A204.1 (cell line): Measurements from ENCODE around the gene CDKAL1.

Experiments
- FAIRE-seq: peaks from 2 replicates; lab custom pipeline; 2012; peaks lifted over from hg19 to GRCh38; lab: Jason Lieb, UNC

The CDKAL1 gene

GRCh38 chr6:21151119-21151518 lies 616.9 kb downstream of the CDKAL1 start:
- no peak for FAIRE-seq

- no peak for FAIRE-seq
Measured at GRCh38 chr6:21151530-21151929, 617.3 kb downstream of the CDKAL1 start.

GRCh38 chr6:21157186-21157929 lies 623.1 kb downstream of the CDKAL1 start:
- FAIRE-seq, result no peak

GRCh38 chr6:21158149-21158548 lies 623.9 kb downstream of the CDKAL1 start:
- no peak for FAIRE-seq

GRCh38 chr6:21158873-21159272 lies 624.6 kb downstream of the CDKAL1 start:
- FAIRE-seq, result no peak

- FAIRE-seq, result no peak
Measured at GRCh38 chr6:21159465-21159864, 625.2 kb downstream of the CDKAL1 start.

- FAIRE-seq, result no peak
Measured at GRCh38 chr6:21161707-21162106, 627.5 kb downstream of the CDKAL1 start.

- FAIRE-seq, result no peak
Measured at GRCh38 chr6:21163110-21163837, 629.0 kb downstream of the CDKAL1 start.

GRCh38 chr6:21163838-21164180 lies 629.6 kb downstream of the CDKAL1 start:
- FAIRE-seq, result no peak

GRCh38 chr6:21164768-21165326 lies 630.6 kb downstream of the CDKAL1 start:
- FAIRE-seq, result no peak

GRCh38 chr6:21166754-21167153 lies 632.5 kb downstream of the CDKAL1 start:
- FAIRE-seq, result no peak

- no peak for FAIRE-seq
Measured at GRCh38 chr6:21167790-21168189, 633.5 kb downstream of the CDKAL1 start.

- FAIRE-seq, result no peak
Measured at GRCh38 chr6:21171801-21172200, 637.5 kb downstream of the CDKAL1 start.

- no peak for FAIRE-seq
Measured at GRCh38 chr6:21173031-21173430, 638.8 kb downstream of the CDKAL1 start.

- no peak for FAIRE-seq
Measured at GRCh38 chr6:21173678-21174077, 639.4 kb downstream of the CDKAL1 start.

GRCh38 chr6:21176197-21176596 lies 641.9 kb downstream of the CDKAL1 start:
- FAIRE-seq, result no peak

- no peak for FAIRE-seq
Measured at GRCh38 chr6:21180155-21180554, 645.9 kb downstream of the CDKAL1 start.

GRCh38 chr6:21180800-21181337 lies 646.6 kb downstream of the CDKAL1 start:
- FAIRE-seq, result no peak

- no peak for FAIRE-seq
Measured at GRCh38 chr6:21181866-21182265, 647.6 kb downstream of the CDKAL1 start.

GRCh38 chr6:21182589-21182988 lies 648.3 kb downstream of the CDKAL1 start:
- FAIRE-seq, result no peak

- FAIRE-seq, result no peak
Measured at GRCh38 chr6:21185861-21186478, 651.7 kb downstream of the CDKAL1 start.

- FAIRE-seq, result peak; percentile 3
Measured at GRCh38 chr6:21186479-21187055, 652.3 kb downstream of the CDKAL1 start.

- FAIRE-seq, result no peak
Measured at GRCh38 chr6:21187485-21187884, 653.2 kb downstream of the CDKAL1 start.
